HEK293T (cell line): ENCODE results near the gene SALL3.

Experiments
- ELF4 ChIP-seq: fragments of 450-650 bp; IDR thresholded peaks from 2 replicates; pipeline ENCODE4 v1.6.1; 2017; ENCODE audit warnings: antibody characterized with exemption
- FOXA1 ChIP-seq: fragments of 450-650 bp; IDR thresholded peaks from 2 replicates; pipeline ENCODE4 v1.6.1; 2016; ENCODE audit warnings: mild to moderate bottlenecking
- FOXM1 ChIP-seq: fragments of 450-650 bp; IDR thresholded peaks from 2 replicates; pipeline ENCODE4 v1.6.1; 2017; ENCODE audit warnings: mild to moderate bottlenecking, borderline replicate concordance
- SP1 ChIP-seq: fragments of 450-650 bp; IDR thresholded peaks from 2 replicates; pipeline ENCODE4 v1.6.1; 2017
- TARDBP ChIP-seq: fragments of 450-650 bp; IDR thresholded peaks from 2 replicates; pipeline ENCODE4 v1.6.1; 2016

DNA sequence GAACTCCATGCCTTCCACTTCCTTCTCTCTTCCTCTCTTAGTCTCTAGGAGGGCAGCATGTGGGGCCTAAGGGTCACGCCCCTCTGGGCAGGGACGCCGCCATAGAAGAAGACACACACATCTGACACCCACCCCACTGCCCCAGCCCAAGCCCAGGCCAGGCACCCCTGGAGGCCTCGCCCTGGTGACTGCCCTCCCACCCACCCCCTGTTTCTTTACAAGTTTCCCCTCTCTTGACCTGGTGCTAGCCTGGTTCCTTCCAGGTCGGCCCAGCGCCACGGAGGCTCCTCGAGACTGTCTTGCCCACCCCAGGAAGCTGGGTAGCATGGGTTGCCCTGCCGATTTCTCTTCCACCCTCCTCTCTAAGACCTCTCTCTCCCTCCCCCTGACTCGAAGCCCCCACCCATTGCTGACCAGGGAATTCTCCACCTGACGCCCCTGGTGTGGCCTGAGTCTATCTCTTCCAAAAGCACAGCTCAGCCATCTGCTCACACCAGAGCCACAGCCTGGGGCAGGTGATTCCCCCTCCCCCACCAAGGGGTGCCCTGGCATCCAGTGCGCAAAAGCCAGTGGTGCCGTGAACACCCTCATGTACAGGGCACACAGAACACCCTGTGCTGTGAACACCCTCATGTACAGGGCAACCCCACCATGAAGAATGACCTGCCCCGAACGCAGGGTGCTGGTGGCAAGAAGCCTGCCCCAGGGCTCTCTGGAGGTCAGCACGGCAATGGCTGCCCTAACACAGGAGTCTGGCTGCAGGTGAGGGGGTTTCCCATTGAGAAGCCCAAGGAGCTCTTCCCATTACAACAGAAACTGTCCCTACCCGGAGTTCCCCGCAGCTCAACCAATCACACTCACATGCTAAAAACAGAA is 13.5 kb upstream of the SALL3 start:
- TF ChIP-seq TARDBP: no peak
- no peak for TF ChIP-seq ELF4
- TF ChIP-seq FOXM1: no peak
- no peak for TF ChIP-seq SP1
- TF ChIP-seq FOXA1: no peak
